IMR-90 (cell line): ENCODE data around the gene STXBP6. TPM values are rescaled to one million over a fixed set of nuclear protein-coding genes. Genes with fewer than 3 reads are reported as not detected.

ENCODE experiments used
- ATAC-seq: fragments of 200-7000 bp; cut with Tn5 transposase; 2 replicates; pipeline ENCODE4 v1.9.1; 2020; ENCODE audit warnings: low read depth, mild to moderate bottlenecking, moderate library complexity
- BruUV-seq: library from RNA; stranded (reverse); fragments of 400-500 nt; replicated peaks from 2 replicates; lab custom pipeline; 2021; lab: Mats Ljungman, UMichigan
- CTCF ChIA-PET: fragments of 300-600 bp; formaldehyde crosslinking; extraction: SDS; loops from one replicate; lab custom pipeline; 2021; ENCODE audit warnings: antibody characterized with exemption; lab: Yijun Ruan, JAX
- POLR2A ChIA-PET: fragments of 300-600 bp; sonication (Branson Sonifier 250); formaldehyde crosslinking; loops from one replicate; lab custom pipeline; 2022; ENCODE audit warnings: antibody characterized with exemption; ENCODE audit not compliant: unreplicated experiment; lab: Charles Lee
- DNase-seq: peaks from one replicate; pipeline ENCODE4 v3.0.0; 2013
- H2AFZ ChIP-seq: replicated peaks from 2 replicates; pipeline ENCODE3; 2013; ENCODE audit warnings: low read length, mild to moderate bottlenecking; ENCODE audit not compliant: poor library complexity
- H2AK5ac ChIP-seq: 2 replicates; pipeline ENCODE4 v1.6.1; 2013; ENCODE audit warnings: low read depth, low read length, inconsistent platforms
- H2AK9ac ChIP-seq: replicated peaks from 2 replicates; pipeline ENCODE3; 2013; ENCODE audit warnings: mild to moderate bottlenecking, low read depth, low read length, moderate library complexity; ENCODE audit not compliant: poor library complexity
- H2BK120ac ChIP-seq: 2 replicates; pipeline ENCODE4 v1.6.1; 2013; ENCODE audit warnings: low read depth, low read length, inconsistent platforms
- H2BK15ac ChIP-seq: 3 replicates; pipeline ENCODE4 v1.6.1; 2013; ENCODE audit warnings: low read depth, low read length, inconsistent platforms
- H2BK20ac ChIP-seq: 2 replicates; pipeline ENCODE4 v1.6.1; 2013; ENCODE audit warnings: low read depth, mild to moderate bottlenecking, inconsistent platforms, low read length, moderate library complexity
- H2BK5ac ChIP-seq: 2 replicates; pipeline ENCODE4 v1.6.1; 2013; ENCODE audit warnings: mild to moderate bottlenecking, low read depth, low read length, inconsistent platforms; ENCODE audit not compliant: poor library complexity, severe bottlenecking
- H3K14ac ChIP-seq: replicated peaks from 2 replicates; pipeline ENCODE4 v1.6.1; 2013; ENCODE audit warnings: low read depth, low read length, inconsistent platforms
- H3K18ac ChIP-seq: 2 replicates; pipeline ENCODE4 v1.6.1; 2013; ENCODE audit warnings: low read depth, low read length, control low read depth
- H3K23ac ChIP-seq: 2 replicates; pipeline ENCODE4 v1.6.1; 2013; ENCODE audit warnings: low read depth, low read length, inconsistent platforms
- H3K27ac ChIP-seq: 2 replicates; pipeline ENCODE4 v1.5.1; 2013; ENCODE audit warnings: mild to moderate bottlenecking, control low read depth, low read length; ENCODE audit not compliant: insufficient read depth
- H3K27me3 ChIP-seq: 2 replicates; pipeline ENCODE4 v1.6.1; 2013; ENCODE audit warnings: low read length; ENCODE audit not compliant: control insufficient read depth, insufficient read depth
- H3K36me3 ChIP-seq: 2 replicates; pipeline ENCODE4 v1.6.1; 2013; ENCODE audit warnings: low read length, mixed read lengths; ENCODE audit not compliant: control insufficient read depth, insufficient read depth
- H3K4ac ChIP-seq: 2 replicates; pipeline ENCODE4 v1.6.1; 2013; ENCODE audit warnings: low read depth, low read length, inconsistent platforms
- H3K4me1 ChIP-seq: 2 replicates; pipeline ENCODE4 v1.6.1; 2013; ENCODE audit warnings: low read length, mixed read lengths; ENCODE audit not compliant: control insufficient read depth, insufficient read depth
- H3K4me2 ChIP-seq: 2 replicates; pipeline ENCODE4 v1.6.1; 2013; ENCODE audit warnings: low read depth, mild to moderate bottlenecking, control low read depth, low read length, moderate library complexity
- H3K4me3 ChIP-seq: 2 replicates; pipeline ENCODE4 v1.5.1; 2013; ENCODE audit warnings: low read depth, mild to moderate bottlenecking, control low read depth, low read length, moderate library complexity; ENCODE audit not compliant: insufficient read depth
- H3K56ac ChIP-seq: 2 replicates; pipeline ENCODE4 v1.6.1; 2013; ENCODE audit warnings: low read length, inconsistent platforms; ENCODE audit not compliant: insufficient read depth; ENCODE audit errors: extremely low read depth
- H3K79me1 ChIP-seq, 2 experiments: 2 replicates each; pipeline ENCODE4 v1.6.1; 2013; ENCODE audit warnings: low read length in 2 of 2, inconsistent platforms in 1 of 2, low read depth in 1 of 2
- H3K9ac ChIP-seq: 2 replicates; pipeline ENCODE4 v1.6.1; 2013; ENCODE audit warnings: low read depth, low read length, control low read depth
- H3K9me1 ChIP-seq: 2 replicates; pipeline ENCODE4 v1.6.1; 2013; ENCODE audit warnings: low read length, inconsistent platforms; ENCODE audit not compliant: insufficient read depth
- H3K9me3 ChIP-seq: 2 replicates; pipeline ENCODE4 v1.6.1; 2013; ENCODE audit warnings: low read length; ENCODE audit not compliant: control insufficient read depth, insufficient read depth
- H4K20me1 ChIP-seq: 2 replicates; pipeline ENCODE4 v1.6.1; 2013; ENCODE audit warnings: low read length, inconsistent platforms; ENCODE audit not compliant: insufficient read depth
- H4K5ac ChIP-seq: 2 replicates; pipeline ENCODE4 v1.6.1; 2013; ENCODE audit warnings: mild to moderate bottlenecking, low read depth, low read length, control low read depth
- H4K8ac ChIP-seq, 2 experiments: 2 replicates each; pipeline ENCODE4 v1.6.1; 2013; ENCODE audit warnings: low read depth in 2 of 2, low read length in 2 of 2, control low read depth in 1 of 2, inconsistent platforms in 1 of 2
- H4K91ac ChIP-seq: 2 replicates; pipeline ENCODE4 v1.6.1; 2013; ENCODE audit warnings: low read depth, low read length, inconsistent platforms; ENCODE audit not compliant: insufficient read depth
- CEBPB ChIP-seq: IDR thresholded peaks from 2 replicates; pipeline ENCODE4 v1.6.1; 2012; ENCODE audit warnings: low read depth, low read length, improper control_type of control experiment
- CTCF ChIP-seq: conservative IDR thresholded peaks from 2 replicates; pipeline ENCODE4 v1.5.1; 2012; ENCODE audit warnings: mild to moderate bottlenecking, low read depth, low read length, improper control_type of control experiment
- RAD21 ChIP-seq: IDR thresholded peaks from 2 replicates; pipeline ENCODE4 v1.6.1; 2012; ENCODE audit warnings: low read length, improper control_type of control experiment
- SMC3 ChIP-seq: fragments of 150-350 bp; IDR thresholded peaks from 2 replicates; pipeline ENCODE4 v1.6.1; 2016; ENCODE audit warnings: low read depth, mild to moderate bottlenecking, antibody characterized with exemption, low read length, moderate library complexity
- dilution Hi-C: fragments of 300-500 bp; cut with HindIII; formaldehyde crosslinking; loops from one replicate; pipeline ENCODE4 v1.14.3; 2018; ENCODE audit warnings: low sequenced_read_pairs; ENCODE audit not compliant: unreplicated experiment
- in situ Hi-C: fragments of 300-500 bp; cut with MboI; formaldehyde crosslinking; loops from 3 replicates; pipeline ENCODE4 v1.14.3; 2019; ENCODE audit warnings: low sequenced_read_pairs, inconsistent platforms, mixed read lengths
- intact Hi-C: fragments of 100-400 bp; cut with micrococcal nuclease; formaldehyde crosslinking; loops from 2 replicates; pipeline ENCODE4 v1.10.0; 2022
- polyA plus RNA-seq, 3 experiments: library from polyadenylated mRNA; depleted of rRNA; stranded (reverse); fragments of >200 nt; gene quantifications; 2 replicates each; pipeline ENCODE4 v1.2.3, GENCODE V29; 2012; ENCODE audit warnings: low replicate concordance in 1 of 3
- total RNA-seq: library from RNA; depleted of rRNA; stranded (reverse); fragments of >200 nt; gene quantifications from 2 replicates; pipeline ENCODE4 v1.2.3, GENCODE V29; 2012

Gene STXBP6
- total and polyA plus RNA-seq, 2 of the 4 experiments (the other 2 are of a cell fraction), result 14.2 to 14.3 TPM

GRCh38 chr14:24990773-24991172 is 59.2 kb downstream of the STXBP6 start:
- in situ Hi-C loops, result no loop called here

More at GRCh38 chr14:24990773-24991172, 59.2 kb downstream of the STXBP6 start:
- ChIA-PET CTCF (interaction anchor here (0.5 to 0.6 kb wide), 2 partner anchors 14 to 15 kb away, joined by 4 to 5 read pairs; no protein-coding TSS in a partner anchor), POLR2A (no interaction called here)
- peaks cover 4% of the 10 kb centered on the region for H3K27me3 ChIP-seq
- no peaks in the 10 kb centered on the region for H4K20me1 ChIP-seq
- no peak overlapping the region for H3K23ac ChIP-seq
- no peaks in the 10 kb centered on the region for H3K4me1 ChIP-seq
- ATAC-seq (no peak), DNase-seq (no peak)
- H4K5ac ChIP-seq, result no peak overlapping the region
- no peak overlapping the region for H3K4me2 ChIP-seq
- no peak overlapping the region for H3K4ac ChIP-seq
- no peak overlapping the region for H2BK15ac ChIP-seq
- H2AK9ac ChIP-seq, result no peak overlapping the region
- H2BK20ac ChIP-seq, result no peak overlapping the region
- H3K14ac ChIP-seq, result no peak overlapping the region
- BruUV-seq, result no TSS peak
- no peak overlapping the region for H4K91ac ChIP-seq
- no peak overlapping the region for H3K56ac ChIP-seq
- no peak overlapping the region for H2BK120ac ChIP-seq
- no peaks in the 10 kb centered on the region for H3K36me3 ChIP-seq
- H2BK5ac ChIP-seq, result no peak overlapping the region
- no peaks in the 10 kb centered on the region for H3K9me3 ChIP-seq
- no peaks in the 10 kb centered on the region for H3K79me1 ChIP-seq
- H4K8ac ChIP-seq, result no peak overlapping the region
- H2AFZ ChIP-seq, result no peak overlapping the region
- TF ChIP-seq CEBPB (no peak), CTCF (no peak), SMC3 (no peak), RAD21 (no peak)
- H2AK5ac ChIP-seq, result no peak overlapping the region
- no peak overlapping the region for H3K9ac ChIP-seq
- intact Hi-C loops (no loop called here), dilution Hi-C loops (no loop called here)
- H3K27ac ChIP-seq, result no peak overlapping the region
- H3K9me1 ChIP-seq, result no peaks in the 10 kb centered on the region
- no peak overlapping the region for H3K18ac ChIP-seq
- H3K4me3 ChIP-seq, result no peak overlapping the region
